ENCODE results near the gene CFH. TPM values are rescaled to one million over a fixed set of nuclear protein-coding genes. Genes with fewer than 3 reads are reported as not detected.

Gene CFH
- polyA plus RNA-seq, 3 donors: 0.03 to 1.1 (median 0.36) TPM

- Mint-ChIP-seq H3K4me3 (no peak overlapping the region), H3K4me1 (no peaks in the 10 kb centered on the region), H3K27me3 (ENCODE audit: low read depth in 3 of 3) (peaks cover 0 to 1% (median 0%) of the 10 kb centered on the region in 3 donors), H3K27ac (no peak overlapping the region), H3K36me3 (no peaks in the 10 kb centered on the region), H3K9me3 (peaks cover 0 to 18% (median 4%) of the 10 kb centered on the region in 7 donors)
- Histone ChIP-seq H2AFZ (ENCODE audit: insufficient read depth, low read depth, low read length, poor library complexity, severe bottlenecking) (no peak overlapping the region), H3K9me3 (replicated peaks in 1 of 2; ENCODE audit: control insufficient read depth in 1 of 2, insufficient read depth in 1 of 2, low read length in 2 of 2) (peaks cover 4 to 7% of the 10 kb centered on the region in 2 donors), H4K20me1 (ENCODE audit: insufficient read depth, low read length) (no peaks in the 10 kb centered on the region), H3K4me2 (replicated peaks; ENCODE audit: extremely low read depth, low read length, poor library complexity, severe bottlenecking) (no peak overlapping the region), H3K4me3 (replicated peaks in 1 of 3; ENCODE audit: low read depth in 2 of 3, low read length in 3 of 3) (no peak overlapping the region), H3K27me3 (ENCODE audit: control insufficient read depth in 2 of 2, insufficient read depth in 2 of 2, low read length in 2 of 2) (no peaks in the 10 kb centered on the region), H3K4me1 (ENCODE audit: control insufficient read depth in 1 of 2, insufficient read depth in 2 of 2, low read length in 2 of 2) (no peaks in the 10 kb centered on the region), H3K9ac (ENCODE audit: insufficient read depth, low read length, poor library complexity, severe bottlenecking) (no peak overlapping the region), H3K79me2 (ENCODE audit: insufficient read depth, low read length) (no peaks in the 10 kb centered on the region), H3K27ac (ENCODE audit: low read depth in 1 of 2, low read length in 2 of 2) (no peak overlapping the region), H3K36me3 (replicated peaks in 1 of 2; ENCODE audit: control insufficient read depth in 1 of 2, insufficient read depth in 2 of 2, low read length in 2 of 2) (no peaks in the 10 kb centered on the region)
- no peak for TF ChIP-seq CTCF (IDR thresholded peaks at IDR 0.05)
- WGBS (ENCODE audit: insufficient coverage): 92% methylated on average over 2 of the region's 2 CpGs
- DNase-seq: no peak
- intact Hi-C loops (cut with micrococcal nuclease): loop anchor here in 1 of 2 donors (10.0 kb wide), 1 partner anchor 524 kb away; no protein-coding TSS in a partner anchor
These were observed 17.2 kb downstream of the CFH start for GRCh38 chr1:196669051-196669450.

DNA sequence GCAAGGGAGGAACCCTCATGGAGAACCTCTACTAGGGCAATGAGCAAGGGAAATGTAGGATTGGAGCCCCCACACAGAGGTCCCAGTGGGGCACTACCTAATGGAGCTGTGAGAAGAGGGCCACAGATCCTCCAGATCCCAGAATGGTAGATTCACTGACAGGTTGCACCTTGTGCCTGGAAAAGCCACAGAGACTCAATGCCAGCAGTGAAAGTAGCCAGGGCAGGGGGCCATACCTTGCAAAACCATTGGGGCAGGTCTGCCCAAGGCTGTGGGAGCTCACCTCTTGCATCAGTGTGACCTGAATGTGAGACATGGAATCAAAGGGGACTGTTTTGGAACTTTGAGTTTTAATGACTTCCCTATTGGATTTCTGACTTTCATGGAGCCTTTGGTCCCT is 17.9 kb downstream of the CFH start:
- no peaks in the 10 kb centered on the region for H3K36me3 Mint-ChIP-seq
- Histone ChIP-seq H3K27me3 (ENCODE audit: control insufficient read depth in 2 of 2, insufficient read depth in 2 of 2, low read length in 2 of 2) (no peaks in the 10 kb centered on the region), H3K4me2 (replicated peaks; ENCODE audit: extremely low read depth, low read length, poor library complexity, severe bottlenecking) (no peak overlapping the region), H3K36me3 (replicated peaks in 1 of 2; ENCODE audit: control insufficient read depth in 1 of 2, insufficient read depth in 2 of 2, low read length in 2 of 2) (no peaks in the 10 kb centered on the region), H2AFZ (ENCODE audit: insufficient read depth, low read depth, low read length, poor library complexity, severe bottlenecking) (no peak overlapping the region), H3K4me1 (ENCODE audit: control insufficient read depth in 1 of 2, insufficient read depth in 2 of 2, low read length in 2 of 2) (no peaks in the 10 kb centered on the region), H4K20me1 (ENCODE audit: insufficient read depth, low read length) (no peaks in the 10 kb centered on the region), H3K79me2 (ENCODE audit: insufficient read depth, low read length) (no peaks in the 10 kb centered on the region), H3K4me3 (replicated peaks in 1 of 3; ENCODE audit: low read depth in 2 of 3, low read length in 3 of 3) (no peak overlapping the region), H3K27ac (ENCODE audit: low read depth in 1 of 2, low read length in 2 of 2) (no peak overlapping the region), H3K9ac (ENCODE audit: insufficient read depth, low read length, poor library complexity, severe bottlenecking) (no peak overlapping the region), H3K9me3 (replicated peaks in 1 of 2; ENCODE audit: control insufficient read depth in 1 of 2, insufficient read depth in 1 of 2, low read length in 2 of 2) (peaks cover 4 to 7% of the 10 kb centered on the region in 2 donors)
- H3K27me3 Mint-ChIP-seq (ENCODE audit: low read depth in 3 of 3): peaks cover 0 to 1% (median 0%) of the 10 kb centered on the region in 3 donors
- no peak for DNase-seq
- H3K27ac Mint-ChIP-seq: no peak overlapping the region
- no peak for TF ChIP-seq CTCF (IDR thresholded peaks at IDR 0.05)
- intact Hi-C loops (cut with micrococcal nuclease): loop anchor here in 1 of 2 donors (10.0 kb wide), 1 partner anchor 525 kb away; no protein-coding TSS in a partner anchor
- no peak overlapping the region for H3K4me3 Mint-ChIP-seq
- no peaks in the 10 kb centered on the region for H3K4me1 Mint-ChIP-seq
- peaks cover 0 to 18% (median 4%) of the 10 kb centered on the region in 7 donors for H3K9me3 Mint-ChIP-seq

Measured in CD14-positive monocyte (primary cell).